GM19351 (cell line): ENCODE measurements around the gene DHX38.

Experiments
- ATAC-seq: cut with Tn5 transposase; IDR thresholded peaks from one replicate; pipeline ENCODE4 v1.9.1; 2021; ENCODE audit warnings: mild to moderate bottlenecking, moderate library complexity; ENCODE audit not compliant: unreplicated experiment

Gene DHX38

DNA sequence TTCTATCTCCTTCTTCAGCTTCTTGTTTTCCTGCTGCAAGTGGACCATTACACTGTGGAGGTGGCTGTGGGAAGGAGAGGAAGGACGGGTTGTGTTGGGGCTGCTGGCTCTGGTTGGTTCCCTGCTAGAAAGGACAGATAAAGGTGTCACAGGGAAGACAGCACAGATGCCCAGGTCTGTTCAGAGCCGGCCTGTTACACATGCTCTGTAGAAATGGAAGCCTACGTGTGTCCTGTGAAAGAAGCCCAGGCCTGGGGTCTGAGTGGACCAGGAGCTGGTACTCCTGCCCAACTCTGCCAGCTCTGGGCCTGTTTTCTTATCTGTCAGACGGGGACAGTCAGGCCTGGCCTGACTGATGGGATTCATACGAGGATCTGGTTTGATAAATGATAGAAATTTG lies 26.4 kb downstream of the DHX38 start:
- no peak for ATAC-seq

DNA sequence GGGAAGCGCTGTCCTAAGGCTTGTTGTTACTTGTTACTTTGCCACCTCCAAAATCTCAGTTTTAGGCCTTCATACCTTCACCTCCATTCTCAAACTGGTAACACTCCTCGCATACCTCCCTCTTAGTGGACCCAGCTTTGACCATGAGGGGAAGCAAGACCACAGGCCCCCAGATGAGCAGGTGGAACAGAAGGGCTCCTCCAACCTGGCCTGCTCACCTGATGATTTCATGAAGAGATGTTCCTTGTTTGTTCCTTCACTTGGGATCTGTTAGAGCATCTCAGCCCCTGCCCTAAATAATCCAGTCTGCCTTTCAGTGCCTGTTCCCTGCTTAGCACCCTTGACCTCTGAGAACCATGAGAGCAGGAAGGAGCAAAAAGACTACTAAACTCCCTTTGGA lies 28.7 kb downstream of the DHX38 start:
- no peak for ATAC-seq

DNA sequence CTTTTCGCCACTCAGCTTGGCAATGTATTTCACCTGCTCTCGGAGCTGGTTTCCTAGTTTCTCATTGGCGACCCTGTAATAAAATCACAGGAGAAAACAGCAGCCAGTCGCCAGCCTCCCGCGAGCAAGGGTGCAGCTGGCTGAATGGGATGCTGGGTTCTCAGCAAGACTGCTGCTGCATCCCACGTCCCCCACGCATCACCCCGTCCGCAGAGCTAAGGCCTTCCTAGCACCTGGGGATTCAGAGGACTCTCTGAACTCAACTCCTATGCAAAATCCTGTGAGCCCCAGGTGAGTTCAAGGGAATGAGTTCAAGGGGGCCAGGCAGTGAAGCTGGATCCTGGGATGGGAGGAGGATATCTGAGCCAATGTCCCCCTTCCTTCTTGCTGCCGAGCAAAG lies 29.3 kb downstream of the DHX38 start:
- ATAC-seq = no peak

DNA sequence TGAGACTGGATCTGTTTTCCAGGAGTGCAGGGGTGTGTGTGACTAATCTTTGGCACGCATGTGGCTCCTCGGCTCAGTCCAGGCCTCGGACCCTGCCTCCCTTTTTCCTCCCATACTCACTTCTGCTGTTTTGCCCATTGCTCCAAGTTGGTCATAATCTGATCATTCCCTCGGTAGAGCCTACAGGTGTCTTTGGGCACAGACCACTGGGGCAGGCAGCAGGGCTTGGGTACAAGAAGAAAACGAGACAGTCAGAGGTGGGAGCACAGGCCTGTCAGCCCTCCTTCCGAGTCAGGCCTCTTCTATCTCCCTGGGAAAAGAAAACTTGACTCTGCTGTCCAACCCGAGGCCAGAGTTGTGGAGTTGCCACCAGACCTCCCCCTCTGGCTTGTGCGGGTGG lies 29.8 kb downstream of the DHX38 start:
- no peak for ATAC-seq

DNA sequence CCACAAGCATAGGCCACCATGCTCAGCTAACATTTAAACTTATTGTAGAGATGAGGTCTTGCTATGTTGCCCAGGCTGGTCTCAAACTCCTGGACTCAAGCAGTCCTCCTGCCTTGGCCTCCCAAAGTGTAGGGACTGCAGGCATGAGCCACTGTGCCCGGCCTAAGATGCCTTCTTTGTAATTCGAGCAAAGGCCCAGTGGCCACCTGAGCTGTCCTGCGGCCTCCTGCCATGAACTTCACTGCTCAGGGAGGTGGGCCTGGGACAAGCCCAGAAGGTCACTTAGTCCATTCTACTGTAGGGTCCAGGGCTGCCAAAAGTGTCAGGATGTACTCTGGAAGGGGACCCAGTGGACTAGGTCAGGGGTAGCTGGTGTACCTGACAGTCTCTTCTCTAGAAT lies 30.5 kb downstream of the DHX38 start:
- no peak for ATAC-seq

DNA sequence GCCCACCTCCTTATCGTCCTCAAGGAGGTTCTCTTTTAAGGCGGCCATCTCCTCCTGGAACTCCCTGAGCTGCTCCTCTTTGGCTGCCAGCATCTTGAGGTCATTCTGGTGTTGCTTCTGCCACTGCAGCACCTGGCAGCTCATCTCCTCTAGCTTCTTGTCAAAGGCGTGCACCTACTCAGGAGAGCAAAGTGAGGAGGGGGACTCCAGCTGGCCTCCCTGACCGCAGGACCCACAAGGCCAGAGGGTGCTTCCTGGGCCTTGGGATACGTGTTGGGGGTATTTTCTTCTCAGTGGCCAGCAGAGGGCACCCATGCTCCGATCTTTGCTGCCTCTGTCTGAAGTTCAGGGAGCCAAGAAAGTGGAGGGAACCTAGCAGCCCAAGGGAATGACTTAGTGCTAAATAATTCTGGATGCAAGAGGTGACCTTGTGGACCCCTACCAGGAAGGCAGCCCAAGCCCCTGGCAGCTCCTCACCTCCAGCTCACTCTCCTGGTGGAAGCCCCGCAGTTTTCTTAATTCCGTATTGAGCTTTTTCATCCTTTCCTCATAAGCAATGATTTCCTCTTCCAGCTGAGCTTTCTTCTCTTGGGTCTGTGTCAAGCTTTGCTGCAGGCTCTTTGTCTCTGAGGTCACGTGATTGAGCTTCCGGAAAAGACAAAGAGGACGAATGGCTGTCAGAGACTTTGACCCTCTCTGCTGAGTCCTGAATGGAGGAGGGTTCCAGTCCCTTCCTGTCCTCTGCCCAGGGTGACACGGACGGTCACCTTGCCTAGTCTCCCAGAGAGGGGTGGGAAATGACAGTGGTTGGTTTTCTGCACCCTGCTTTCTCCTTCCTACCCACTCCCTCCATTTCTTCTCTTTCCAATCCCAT lies 31.4 kb downstream of the DHX38 start:
- peak; percentile 82 for ATAC-seq

DNA sequence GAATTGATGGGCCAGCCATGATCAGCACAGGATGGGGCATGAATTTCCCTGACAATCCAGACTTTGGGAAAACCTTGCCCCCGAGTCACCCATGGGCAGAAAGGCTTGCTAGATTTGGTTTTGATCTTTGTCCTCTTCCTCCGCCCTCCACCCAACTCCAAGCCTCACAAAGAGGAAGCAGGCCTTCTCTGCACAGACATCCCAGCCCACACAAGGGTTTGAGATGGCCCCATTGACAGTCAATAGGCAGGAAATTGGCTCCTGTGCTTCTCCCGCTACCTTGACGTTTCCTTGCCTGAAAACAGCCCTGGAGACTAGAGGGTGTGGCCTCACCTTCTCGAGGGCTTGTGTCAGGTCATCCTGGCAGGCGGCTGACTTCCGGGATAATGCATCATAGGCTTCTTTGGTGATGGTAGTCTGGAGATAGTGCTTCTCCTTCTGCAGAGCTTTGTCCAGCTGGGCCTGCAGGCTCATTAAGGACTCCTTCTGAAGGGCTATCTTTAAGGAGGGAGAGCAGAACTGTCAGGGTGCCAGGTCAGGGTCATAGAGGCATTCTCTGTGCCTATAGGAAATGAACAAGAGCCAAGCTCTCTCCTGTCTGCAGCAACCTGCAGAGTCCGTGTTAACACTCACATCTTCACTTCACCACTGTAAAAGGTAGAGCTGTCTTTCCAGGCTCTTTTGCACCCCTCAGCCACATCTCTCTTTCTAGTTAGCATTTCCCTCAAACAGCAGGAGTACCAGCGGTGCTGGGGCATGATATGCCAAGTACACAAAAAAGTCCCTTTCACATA lies 32.2 kb downstream of the DHX38 start:
- ATAC-seq = peak; percentile 50

DNA sequence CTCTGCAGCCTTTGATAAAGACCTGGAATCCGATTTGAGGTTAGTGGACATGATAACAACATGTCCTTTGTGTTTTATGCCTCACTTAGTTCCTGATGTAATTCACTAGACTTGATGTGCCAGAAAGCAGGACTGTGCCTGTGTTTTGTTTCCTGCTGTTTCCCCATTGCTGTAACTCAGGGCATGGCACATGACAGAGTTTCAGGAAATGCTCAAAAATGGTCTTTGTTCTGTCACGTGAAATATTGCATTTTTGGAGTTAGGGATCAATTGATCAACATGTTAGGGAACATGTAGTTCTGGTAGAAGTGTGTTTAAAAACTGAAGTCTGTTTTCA lies 32.8 kb downstream of the DHX38 start:
- no peak for ATAC-seq

DNA sequence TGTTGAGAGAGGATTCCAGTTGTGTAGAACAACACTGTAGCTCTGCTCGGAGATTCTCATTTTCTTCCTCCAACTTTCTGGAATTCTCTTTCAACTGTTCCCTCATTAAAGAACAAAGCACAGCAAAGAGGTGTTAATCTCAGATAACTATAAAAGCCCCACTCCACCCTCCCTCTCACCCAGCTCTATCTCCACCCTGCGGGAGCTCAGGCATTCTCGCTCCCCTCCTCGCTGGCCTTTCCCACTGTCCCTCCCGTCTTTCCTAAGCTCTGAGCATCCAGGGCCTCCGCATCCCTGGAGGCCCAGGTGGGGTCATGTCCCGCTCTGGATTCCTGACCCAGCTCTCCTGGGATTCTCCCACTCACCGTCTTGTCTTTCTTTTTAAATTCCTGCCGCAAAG lies 35.1 kb downstream of the DHX38 start:
- ATAC-seq = no peak

DNA sequence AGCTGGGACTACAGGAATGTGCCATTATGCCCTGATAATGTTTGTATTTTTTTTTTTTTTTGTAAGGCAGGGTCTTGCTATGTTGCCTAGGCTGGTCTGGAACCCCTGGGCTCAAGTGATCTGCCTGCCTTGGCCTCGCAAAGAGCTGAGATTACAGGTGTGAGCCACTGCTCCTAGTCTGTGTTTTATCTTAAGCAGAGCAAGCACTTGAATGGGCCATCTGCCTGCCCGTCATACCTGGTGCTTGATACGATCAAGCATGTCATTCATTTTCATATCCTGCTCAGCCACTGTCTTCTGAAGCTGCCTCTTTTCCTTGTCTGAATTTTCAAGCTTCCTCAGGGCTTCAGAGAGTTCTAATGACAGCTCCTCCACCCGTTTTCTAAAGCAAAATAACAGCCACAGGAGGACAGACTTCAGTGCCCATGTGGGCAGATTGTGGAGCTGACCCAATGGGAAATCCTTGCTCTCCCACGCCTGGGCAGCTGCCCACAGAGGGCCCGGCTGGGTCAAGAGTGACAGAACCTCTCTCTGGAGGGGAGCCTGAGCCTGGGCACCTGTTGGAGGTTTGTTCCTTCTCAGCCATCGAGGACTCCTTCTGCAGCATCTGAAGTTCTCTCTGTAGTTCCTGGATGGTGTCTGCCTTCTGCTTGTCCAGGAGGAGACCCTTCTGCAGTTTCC lies 36.5 kb downstream of the DHX38 start:
- ATAC-seq = no peak

DNA sequence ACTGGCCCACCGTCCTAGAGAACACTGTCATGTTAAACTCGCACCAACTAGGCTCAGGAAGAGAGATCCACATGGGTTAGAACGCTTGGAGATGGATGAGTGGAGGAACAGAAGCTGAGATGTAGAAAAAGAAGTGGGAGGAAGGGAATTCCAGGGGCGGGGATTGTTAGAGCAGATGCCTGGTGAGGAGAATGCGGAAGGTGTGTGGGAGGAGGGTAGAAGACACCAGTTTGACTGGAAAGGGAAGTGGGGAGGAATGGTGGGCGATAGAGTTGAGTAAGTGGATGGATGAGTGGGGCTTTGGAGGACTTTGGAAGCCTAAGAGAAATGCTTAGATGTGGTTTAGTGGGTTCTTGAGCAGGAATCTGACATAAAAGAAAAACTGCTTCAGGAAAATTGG lies 37.4 kb downstream of the DHX38 start:
- no peak for ATAC-seq

DNA sequence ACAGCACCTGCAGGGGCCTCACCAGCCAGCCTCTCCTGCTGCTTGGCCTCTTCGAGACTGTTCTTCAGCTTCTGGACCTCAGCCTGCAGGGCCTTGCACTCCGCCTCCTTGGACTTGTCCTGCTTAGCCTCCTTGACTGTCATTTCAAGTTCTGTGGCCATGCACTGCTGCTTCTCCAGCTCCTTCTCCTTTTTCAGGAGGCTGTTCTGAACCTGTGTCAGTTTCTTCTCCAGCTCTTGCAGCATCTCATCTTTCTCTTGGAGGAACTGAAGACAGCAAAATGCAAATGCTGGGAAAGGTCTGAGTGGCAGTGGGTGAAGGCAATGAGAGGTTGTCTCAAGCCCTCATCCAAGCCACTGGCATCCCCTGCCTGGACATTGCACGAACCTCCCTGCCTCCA lies 39.1 kb downstream of the DHX38 start:
- no peak for ATAC-seq

DNA sequence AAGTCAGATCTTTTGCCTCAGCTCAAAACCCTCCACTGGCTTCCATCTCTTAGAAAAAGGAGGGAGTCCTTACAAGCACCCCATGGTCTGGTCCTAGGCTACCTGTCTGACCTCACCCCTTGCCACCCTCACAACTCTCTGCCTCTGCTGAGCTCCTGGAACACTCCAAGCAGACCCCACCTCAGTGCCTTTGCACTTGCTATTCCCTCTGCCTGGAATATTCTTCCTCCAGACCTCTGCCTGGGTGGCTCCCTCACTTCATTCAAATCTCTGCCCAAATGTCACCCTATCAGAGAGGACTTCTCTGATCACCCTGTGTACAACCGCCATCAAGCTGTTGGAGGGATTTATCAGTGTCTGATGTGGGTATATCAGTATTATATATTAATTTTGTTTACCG lies 40.9 kb downstream of the DHX38 start:
- ATAC-seq = no peak

DNA sequence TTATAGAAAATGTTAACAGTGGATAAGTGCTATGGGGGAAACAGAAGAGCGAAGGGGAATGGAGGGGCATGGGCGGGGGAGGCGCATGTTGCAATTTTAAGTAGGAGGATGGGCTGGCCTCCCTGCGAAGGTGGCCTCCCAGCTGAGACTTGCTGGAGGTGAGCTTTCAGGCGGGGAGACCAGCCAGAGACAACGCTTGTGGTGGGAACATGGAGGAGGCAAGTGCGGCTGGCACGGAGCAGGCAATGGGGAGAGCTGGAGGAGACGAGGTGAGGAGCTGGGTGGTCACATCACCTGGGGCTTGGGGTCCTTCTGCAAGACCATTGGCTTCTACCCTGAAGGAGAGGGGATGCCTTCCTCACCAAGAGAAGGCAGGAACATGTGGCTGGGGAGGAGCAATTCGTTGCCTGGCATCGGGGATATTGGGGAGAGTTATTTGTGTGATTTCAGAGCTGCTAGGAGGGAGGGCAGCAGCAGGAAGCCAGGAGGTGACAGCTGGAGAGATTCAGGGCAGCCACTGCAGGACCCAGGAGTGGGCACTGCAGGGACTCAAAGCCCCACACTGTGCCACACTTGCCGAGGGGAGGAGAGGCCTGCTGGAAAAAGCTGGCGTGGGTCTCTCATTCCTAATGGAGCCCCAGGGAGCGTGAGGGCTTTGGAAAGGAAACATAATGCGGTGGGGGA lies 43.9 kb downstream of the DHX38 start:
- ATAC-seq = no peak

DNA sequence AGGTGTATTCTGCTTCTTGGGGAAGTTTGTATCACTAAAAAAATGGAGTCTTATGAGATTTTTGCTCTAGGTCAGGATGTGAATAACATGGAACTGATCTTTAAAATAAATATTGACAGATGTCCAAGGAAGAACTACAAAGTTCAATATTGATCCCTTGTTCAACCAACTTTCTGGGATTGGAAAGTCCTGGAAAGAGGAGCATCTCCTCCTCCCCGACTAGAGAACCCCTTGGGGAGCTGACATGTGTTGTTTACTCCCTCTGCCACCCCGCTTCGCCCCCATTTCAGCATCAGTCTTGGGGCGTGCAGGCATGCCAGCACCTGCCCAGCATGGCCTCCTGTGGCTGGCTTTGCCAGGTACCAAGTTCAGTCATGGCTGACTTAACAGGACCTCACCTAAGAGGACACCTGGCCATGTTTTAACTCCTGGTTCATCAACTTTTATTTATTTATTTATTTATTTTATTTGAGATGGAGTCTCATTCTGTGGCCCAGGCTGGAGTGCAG lies 44.5 kb downstream of the DHX38 start:
- no peak for ATAC-seq

DNA sequence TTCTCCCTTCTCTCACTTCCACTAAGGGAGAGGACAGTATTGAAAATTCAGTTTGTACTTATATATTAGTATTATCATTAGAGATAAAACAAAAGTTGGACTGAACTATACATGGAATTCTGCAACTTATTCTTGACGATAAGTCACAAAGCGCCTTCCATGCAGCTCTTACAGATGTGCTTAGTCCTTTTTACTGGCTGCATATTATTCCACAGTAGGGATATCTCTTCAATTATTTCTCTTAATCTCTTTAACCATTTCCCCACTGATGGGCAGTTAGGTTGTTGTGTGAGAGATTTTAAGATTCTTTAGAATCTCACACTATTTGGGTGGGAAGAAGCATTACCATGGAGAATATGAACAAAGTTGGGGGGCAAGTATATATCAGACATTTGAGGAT lies 46.3 kb downstream of the DHX38 start:
- ATAC-seq = no peak

DNA sequence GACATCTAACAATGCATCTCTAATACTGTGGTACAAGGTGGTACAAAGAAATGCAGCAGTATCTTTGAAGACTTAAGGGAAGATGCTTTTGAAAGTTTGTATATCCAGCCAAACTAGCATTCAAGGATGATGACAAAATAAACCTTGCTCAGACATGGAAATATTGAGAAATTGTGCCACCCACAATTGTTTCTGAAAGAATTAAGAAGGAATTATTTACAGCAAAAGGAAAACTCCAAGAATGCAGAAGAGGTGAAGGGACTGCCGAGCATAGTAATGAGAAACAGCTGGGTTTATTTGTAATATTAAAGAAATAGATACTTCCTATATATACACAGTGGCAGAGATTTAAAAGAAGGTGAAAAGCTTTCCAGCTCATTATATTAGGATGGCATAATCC lies 48.8 kb downstream of the DHX38 start:
- ATAC-seq = no peak

DNA sequence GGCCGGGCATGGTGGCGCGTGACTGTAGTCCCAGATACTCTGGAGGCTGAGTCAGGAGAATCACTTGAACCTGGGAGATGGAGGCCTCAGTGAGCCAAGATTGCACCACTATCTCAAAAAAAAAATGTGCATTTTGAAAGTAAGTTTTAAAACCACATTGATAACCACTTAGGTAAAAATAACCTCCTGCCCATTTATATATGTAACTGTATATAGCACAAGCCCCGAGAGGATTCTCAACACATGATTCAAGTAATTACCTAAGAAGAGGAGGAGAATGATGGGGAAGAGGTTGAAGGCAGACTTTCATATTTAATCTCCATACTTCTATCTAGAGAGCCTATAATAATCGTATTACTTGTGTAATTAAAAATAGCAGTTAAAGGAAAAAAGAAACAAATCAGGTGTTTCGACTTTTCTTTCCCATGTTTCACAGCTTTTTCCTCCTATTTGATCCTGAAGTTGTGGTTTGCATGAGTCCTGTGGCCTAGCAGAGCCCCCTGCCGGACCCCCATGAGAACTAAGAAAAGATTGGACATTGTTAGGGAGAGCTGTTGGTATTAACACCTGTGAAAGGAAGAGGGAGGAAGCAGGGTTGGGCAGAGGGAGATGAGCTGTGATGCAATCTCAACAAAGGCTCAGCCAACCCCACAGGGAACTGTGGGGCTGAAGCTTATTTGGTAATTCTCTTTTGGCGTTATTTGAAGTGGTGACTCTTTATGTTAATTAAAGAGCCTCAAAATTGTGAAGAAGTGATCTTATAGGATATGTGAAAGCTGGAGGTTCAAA lies 56.2 kb downstream of the DHX38 start:
- peak; percentile 53 for ATAC-seq

DNA sequence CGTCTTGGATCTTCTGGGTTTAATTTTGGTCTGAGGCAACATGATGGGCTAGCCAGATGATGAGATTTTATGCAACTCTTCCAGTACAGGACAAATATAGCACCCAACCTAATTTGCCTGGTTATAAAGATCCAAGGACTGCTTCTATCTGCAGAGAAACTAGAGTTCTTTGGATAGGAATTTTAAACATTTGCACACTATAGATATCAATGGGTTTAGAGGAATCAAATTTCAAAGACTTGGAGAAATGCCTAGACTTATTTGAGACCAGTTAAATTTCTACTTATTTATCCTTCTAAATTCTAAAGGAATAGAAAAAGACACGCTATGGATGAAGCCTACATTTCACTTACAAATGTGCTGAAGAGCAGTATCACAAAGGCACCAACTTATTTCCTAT lies 65.7 kb downstream of the DHX38 start:
- ATAC-seq = no peak

DNA sequence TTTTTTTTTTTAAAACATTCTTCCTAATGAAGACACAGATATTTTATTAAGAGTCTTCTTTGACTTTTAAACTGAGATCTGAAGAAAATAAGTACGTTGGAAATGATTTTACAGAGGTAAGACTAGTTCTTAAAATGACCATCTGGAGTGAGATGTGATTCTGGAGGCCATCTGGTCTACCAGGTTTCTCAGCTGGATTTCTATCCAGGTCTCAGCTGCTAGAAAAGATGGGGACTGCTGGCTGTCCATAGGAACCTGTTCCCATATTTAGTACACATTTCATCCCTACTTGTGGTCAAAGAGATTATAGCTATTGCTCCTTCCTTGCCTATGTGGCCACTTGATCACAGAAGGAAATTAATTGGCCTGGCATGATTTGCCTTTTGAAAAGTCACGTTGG lies 66.2 kb downstream of the DHX38 start:
- no peak for ATAC-seq
